ENCODE results near the gene DNAL4. TPM values are rescaled to one million over a fixed set of nuclear protein-coding genes. Genes with fewer than 3 reads are reported as not detected.

Gene DNAL4
- total RNA-seq, 1 experiment from 2014 or later: 8.3 TPM

- Histone ChIP-seq H2AFZ (ENCODE audit: low read length) (no peak overlapping the region), H4K8ac (replicated peaks; ENCODE audit: insufficient read length, low read depth, low read length) (no peak overlapping the region), H3K79me2 (ENCODE audit: insufficient read depth, low read length) (no peaks in the 10 kb centered on the region), H3K14ac (ENCODE audit: insufficient read depth, low read length) (no peak overlapping the region), H4K91ac (ENCODE audit: insufficient read length, low read depth, low read length) (no peak overlapping the region), H2BK120ac (ENCODE audit: low read depth, low read length, poor library complexity, severe bottlenecking) (no peak overlapping the region), H3K4me1 (ENCODE audit: insufficient read depth, low read length) (no peaks in the 10 kb centered on the region), H3K4me2 (ENCODE audit: insufficient read depth, insufficient read length, low read length) (no peak overlapping the region), H3K27me3 (ENCODE audit: insufficient read depth, low read length) (no peaks in the 10 kb centered on the region), H3K56ac (ENCODE audit: insufficient read length, low read depth, low read length) (no peak overlapping the region), H3K27ac (ENCODE audit: insufficient read length, low read depth, low read length) (no peak overlapping the region), H3K23ac (ENCODE audit: insufficient read length, low read depth, low read length) (no peak overlapping the region), H2BK15ac (ENCODE audit: low read depth, low read length) (no peak overlapping the region), H3K79me1 (ENCODE audit: insufficient read depth, low read depth, low read length, poor library complexity, severe bottlenecking) (no peaks in the 10 kb centered on the region), H3K23me2 (ENCODE audit: insufficient read length, low read depth, low read length, poor library complexity, severe bottlenecking) (peaks cover 3% of the 10 kb centered on the region), H4K5ac (ENCODE audit: insufficient read length, low read depth, low read length) (no peak overlapping the region), H2BK12ac (ENCODE audit: insufficient read length, low read depth, low read length) (no peak overlapping the region), H2BK20ac (ENCODE audit: low read depth, low read length, poor library complexity, severe bottlenecking) (no peak overlapping the region), H3T11ph (ENCODE audit: low read length) (no peak overlapping the region), H4K20me1 (ENCODE audit: control insufficient read depth, insufficient read depth, insufficient read length) (no peaks in the 10 kb centered on the region), H3K4ac (ENCODE audit: low read depth, low read length) (no peak overlapping the region), H2AK5ac (ENCODE audit: insufficient read length, low read length) (no peak overlapping the region), H3K18ac (ENCODE audit: insufficient read length, low read depth, low read length) (no peak overlapping the region), H3K9ac (ENCODE audit: extremely low read depth, insufficient read length, low read length) (no peak overlapping the region), H3K9me3 (ENCODE audit: control insufficient read depth, low read depth, low read length) (no peaks in the 10 kb centered on the region), H2BK5ac (ENCODE audit: insufficient read length, low read length) (no peak overlapping the region)
- H3K4me1 Mint-ChIP-seq: peaks cover 12 to 15% of the 10 kb centered on the region in 2 experiments
- H3K4me3 Mint-ChIP-seq: no peak overlapping the region
- H3K9me3 Mint-ChIP-seq: no peaks in the 10 kb centered on the region; a peak in 1 of 5 replicates
- no peaks in the 10 kb centered on the region for H3K36me3 Mint-ChIP-seq (ENCODE audit: insufficient read depth in 1 of 3, low read depth in 3 of 3)
- no CpG with 5 or more reads among the region's 6 CpGs for WGBS (ENCODE audit: extremely low coverage, insufficient read length, low lambda C conversion rate)
- DNase-seq: no peak
- peaks cover 70% of the 10 kb centered on the region for H3K27me3 Mint-ChIP-seq (ENCODE audit: low read depth)
- H3K27ac Mint-ChIP-seq: no peak overlapping the region
- TF ChIP-seq CTCF (conservative IDR thresholded peaks at IDR 0.05): no peak
These were observed 5.5 kb upstream of the DNAL4 start for GRCh38 chr22:38799265-38800002.
